Activated CD4-positive, alpha-beta T cell treated with anti-CD3 and anti-CD28 coated beads for 36 hours (primary cell): ENCODE measurements around the gene ATP5F1E. TPM values are rescaled to one million over a fixed set of nuclear protein-coding genes. Genes with fewer than 3 reads are reported as not detected.

Source experiments
- ATAC-seq: fragments of 200-7000 bp; cut with Tn5 transposase; one replicate; pipeline ENCODE4 v1.10.0; 2021; ENCODE audit warnings: mild to moderate bottlenecking, moderate library complexity
- CTCF ChIA-PET: fragments of 350-600 bp; sonication (Branson Sonifier 250); formaldehyde crosslinking; loops from one replicate; lab custom pipeline; 2021; ENCODE audit warnings: antibody characterized with exemption; lab: Charles Lee
- POLR2A ChIA-PET: fragments of 350-600 bp; sonication (Branson Sonifier 250); formaldehyde crosslinking; loops from one replicate; lab custom pipeline; 2021; ENCODE audit warnings: antibody characterized with exemption, inconsistent platforms; lab: Charles Lee
- DNase-seq: peaks from one replicate; pipeline ENCODE4 v3.0.0-alpha.2; 2020
- H3K27ac Mint-ChIP-seq: one replicate; pipeline ENCODE4 v1.8.0; 2021; ENCODE audit warnings: mixed read lengths
- H3K27me3 Mint-ChIP-seq: one replicate; pipeline ENCODE4 v1.8.0; 2021; ENCODE audit warnings: mixed read lengths
- H3K36me3 Mint-ChIP-seq: one replicate; pipeline ENCODE4 v1.8.0; 2021; ENCODE audit warnings: low read depth, mixed read lengths
- H3K4me1 Mint-ChIP-seq: one replicate; pipeline ENCODE4 v1.8.0; 2021; ENCODE audit warnings: mixed read lengths
- H3K4me3 Mint-ChIP-seq: one replicate; pipeline ENCODE4 v1.8.0; 2021; ENCODE audit warnings: mild to moderate bottlenecking, moderate library complexity, mixed read lengths
- H3K9me3 Mint-ChIP-seq: one replicate; pipeline ENCODE4 v1.8.0; 2021; ENCODE audit warnings: low read depth, mixed read lengths
- intact Hi-C, 2 experiments: fragments of 100-400 bp; cut with DNase I in 1 of 2; cut with micrococcal nuclease in 1 of 2; formaldehyde crosslinking; loops; one replicate each; pipeline versions ENCODE4 v1.14.2 to v1.15.1; 2022 to 2024; cut with DNase I, micrococcal nuclease
- total RNA-seq, 2 experiments: library from RNA; stranded (reverse); gene quantifications; one replicate each; pipeline ENCODE4 v1.2.3, GENCODE V29; 2021

The ATP5F1E gene
- total RNA-seq, 2 experiments from 2014 or later, result 63.5 to 76.1 TPM

GRCh38 chr20:59005523-59006166 lies 26.5 kb downstream of the ATP5F1E start:
- H3K4me1 Mint-ChIP-seq, result peaks cover 31% of the 10 kb centered on the region
- H3K36me3 Mint-ChIP-seq, result peaks cover 12% of the 10 kb centered on the region
- ChIA-PET POLR2A (no interaction called here), CTCF (no interaction called here)
- DNase-seq, result no peak
- H3K9me3 Mint-ChIP-seq, result no peaks in the 10 kb centered on the region
- peak overlapping the region; percentile 69 for H3K4me3 Mint-ChIP-seq
- no peak for ATAC-seq
- H3K27me3 Mint-ChIP-seq, result no peaks in the 10 kb centered on the region
- intact Hi-C loops, result no loop called here
- H3K27ac Mint-ChIP-seq, result peak overlapping the region; percentile 79

GRCh38 chr20:59004763-59005522 lies 27.2 kb downstream of the ATP5F1E start:
- peak overlapping the region; percentile 79 for H3K27ac Mint-ChIP-seq
- POLR2A ChIA-PET, result interaction anchor here (0.6 kb wide), 1 partner anchor 396 kb away, joined by 4 read pairs; no protein-coding TSS in a partner anchor
- no peaks in the 10 kb centered on the region for H3K27me3 Mint-ChIP-seq
- DNase-seq (peak; percentile 67), ATAC-seq (peak; percentile 50)
- H3K4me3 Mint-ChIP-seq, result peak overlapping the region; percentile 69
- CTCF ChIA-PET, result no interaction called here
- H3K4me1 Mint-ChIP-seq, result peaks cover 31% of the 10 kb centered on the region
- intact Hi-C loops, result no loop called here
- peaks cover 12% of the 10 kb centered on the region for H3K36me3 Mint-ChIP-seq
- H3K9me3 Mint-ChIP-seq, result no peaks in the 10 kb centered on the region

GRCh38 chr20:59004493-59004762 lies 27.7 kb downstream of the ATP5F1E start:
- Mint-ChIP-seq H3K4me1 (peaks cover 31% of the 10 kb centered on the region), H3K27ac (peak overlapping the region; percentile 79), H3K4me3 (peak overlapping the region; percentile 69), H3K36me3 (peaks cover 12% of the 10 kb centered on the region), H3K9me3 (no peaks in the 10 kb centered on the region), H3K27me3 (no peaks in the 10 kb centered on the region)
- intact Hi-C loops, result no loop called here
- ChIA-PET POLR2A (interaction anchor here (0.6 kb wide), 1 partner anchor 396 kb away, joined by 4 read pairs; no protein-coding TSS in a partner anchor), CTCF (no interaction called here)
- DNase-seq (peak; percentile 81), ATAC-seq (no peak)

GRCh38 chr20:59003836-59004492 lies 28.2 kb downstream of the ATP5F1E start:
- Mint-ChIP-seq H3K9me3 (no peaks in the 10 kb centered on the region), H3K4me3 (peak overlapping the region; percentile 69), H3K4me1 (peaks cover 31% of the 10 kb centered on the region), H3K36me3 (peaks cover 12% of the 10 kb centered on the region), H3K27ac (peak overlapping the region; percentile 79), H3K27me3 (no peaks in the 10 kb centered on the region)
- DNase-seq (no peak), ATAC-seq (no peak)
- CTCF ChIA-PET, result no interaction called here
- POLR2A ChIA-PET, result interaction anchor here (0.6 kb wide), 1 partner anchor 397 kb away, joined by 4 read pairs; no protein-coding TSS in a partner anchor
- intact Hi-C loops, result no loop called here

GRCh38 chr20:59002874-59003399 lies 29.2 kb downstream of the ATP5F1E start:
- ChIA-PET CTCF (interaction anchor here (0.7 kb wide), 1 partner anchor 71 kb away, joined by 3 read pairs; no protein-coding TSS in a partner anchor), POLR2A (interaction anchor here (1.0 kb wide), 1 partner anchor 20 kb away, joined by 3 read pairs; no protein-coding TSS in a partner anchor)
- Mint-ChIP-seq H3K4me3 (no peak overlapping the region), H3K27me3 (no peaks in the 10 kb centered on the region), H3K27ac (peak overlapping the region; percentile 35), H3K9me3 (no peaks in the 10 kb centered on the region), H3K36me3 (peaks cover 15% of the 10 kb centered on the region), H3K4me1 (peaks cover 31% of the 10 kb centered on the region)
- ATAC-seq (no peak), DNase-seq (no peak)
- intact Hi-C loops, result no loop called here

- peaks cover 20% of the 10 kb centered on the region for H3K36me3 Mint-ChIP-seq
- no peak for ATAC-seq
- no peaks in the 10 kb centered on the region for H3K27me3 Mint-ChIP-seq
- no peaks in the 10 kb centered on the region for H3K9me3 Mint-ChIP-seq
- no peak for DNase-seq
- H3K4me3 Mint-ChIP-seq, result no peak overlapping the region
- H3K4me1 Mint-ChIP-seq, result peaks cover 31% of the 10 kb centered on the region
- intact Hi-C loops, result no loop called here
- ChIA-PET POLR2A (interaction anchor here (1.0 kb wide), 1 partner anchor 19 kb away, joined by 3 read pairs; no protein-coding TSS in a partner anchor), CTCF (no interaction called here)
- no peak overlapping the region for H3K27ac Mint-ChIP-seq
Observed at GRCh38 chr20:59002388-59002787, 29.7 kb downstream of the ATP5F1E start.

GRCh38 chr20:59001449-59002171 lies 30.5 kb downstream of the ATP5F1E start:
- Mint-ChIP-seq H3K4me1 (peaks cover 31% of the 10 kb centered on the region), H3K27me3 (no peaks in the 10 kb centered on the region), H3K36me3 (peaks cover 27% of the 10 kb centered on the region), H3K27ac (no peak overlapping the region), H3K4me3 (no peak overlapping the region), H3K9me3 (no peaks in the 10 kb centered on the region)
- no peak for DNase-seq
- POLR2A ChIA-PET, result no interaction called here
- CTCF ChIA-PET, result no interaction called here
- intact Hi-C loops, result no loop called here
- no peak for ATAC-seq

GRCh38 chr20:59001068-59001448 lies 31.1 kb downstream of the ATP5F1E start:
- Mint-ChIP-seq H3K27ac (no peak overlapping the region), H3K27me3 (no peaks in the 10 kb centered on the region), H3K4me1 (peaks cover 28% of the 10 kb centered on the region), H3K4me3 (no peak overlapping the region), H3K9me3 (no peaks in the 10 kb centered on the region), H3K36me3 (peaks cover 32% of the 10 kb centered on the region)
- ChIA-PET POLR2A (no interaction called here), CTCF (no interaction called here)
- ATAC-seq (no peak), DNase-seq (no peak)
- intact Hi-C loops, result no loop called here

GRCh38 chr20:59000326-59000725 lies 31.8 kb downstream of the ATP5F1E start:
- ATAC-seq, result no peak
- CTCF ChIA-PET, result no interaction called here
- DNase-seq, result no peak
- intact Hi-C loops, result no loop called here
- H3K9me3 Mint-ChIP-seq, result no peaks in the 10 kb centered on the region
- no peak overlapping the region for H3K27ac Mint-ChIP-seq
- peaks cover 40% of the 10 kb centered on the region for H3K36me3 Mint-ChIP-seq
- POLR2A ChIA-PET, result no interaction called here
- peaks cover 21% of the 10 kb centered on the region for H3K4me1 Mint-ChIP-seq
- no peaks in the 10 kb centered on the region for H3K27me3 Mint-ChIP-seq
- H3K4me3 Mint-ChIP-seq, result no peak overlapping the region

- ATAC-seq (no peak), DNase-seq (no peak)
- Mint-ChIP-seq H3K4me3 (no peak overlapping the region), H3K36me3 (peaks cover 47% of the 10 kb centered on the region), H3K9me3 (no peaks in the 10 kb centered on the region), H3K27me3 (no peaks in the 10 kb centered on the region), H3K27ac (no peak overlapping the region), H3K4me1 (peaks cover 8% of the 10 kb centered on the region)
- intact Hi-C loops, result no loop called here
- ChIA-PET POLR2A (interaction anchor here (0.7 kb wide), 1 partner anchor 68 kb away, joined by 6 read pairs; no protein-coding TSS in a partner anchor), CTCF (interaction anchor here (0.6 kb wide), 1 partner anchor 126 kb away, joined by 3 read pairs; no protein-coding TSS in a partner anchor)
Observed at GRCh38 chr20:58998656-58999055, 33.5 kb downstream of the ATP5F1E start.
